Activated naive CD8-positive, alpha-beta T cell treated with anti-CD3 and anti-CD28 coated beads, Interleukin-2, amount 10 ng/mL, durations not matched to agents 7 days and 5 days (primary cell): Measurements from ENCODE around the gene C1D. TPM values are rescaled to one million over a fixed set of nuclear protein-coding genes. Genes with fewer than 3 reads are reported as not detected.
"Not testable (repeated sequence)": the region's sequence is repeated elsewhere in the genome, so short reads cannot be mapped to it uniquely, and the experiment has no call there.

Experiments
- ATAC-seq: fragments of 150-1000 bp; cut with Tn5 transposase; one replicate; pipeline ENCODE4 v1.10.0; 2021; ENCODE audit warnings: low read depth, moderate library complexity
- POLR2A ChIA-PET: fragments of 350-600 bp; sonication (Branson Sonifier 250); formaldehyde crosslinking; loops from one replicate; lab custom pipeline; 2021; ENCODE audit warnings: antibody characterized with exemption; lab: Charles Lee
- DNase-seq: peaks from one replicate; pipeline ENCODE4 v3.0.0; 2021
- H3K27ac Mint-ChIP-seq: one replicate; pipeline ENCODE4 v1.8.0; 2022; ENCODE audit warnings: mild to moderate bottlenecking, mixed read lengths
- H3K27me3 Mint-ChIP-seq: one replicate; pipeline ENCODE4 v1.8.0; 2022; ENCODE audit warnings: mild to moderate bottlenecking, moderate library complexity, mixed read lengths
- H3K36me3 Mint-ChIP-seq: one replicate; pipeline ENCODE4 v1.8.0; 2021; ENCODE audit warnings: mild to moderate bottlenecking, mixed read lengths
- H3K4me1 Mint-ChIP-seq: one replicate; pipeline ENCODE4 v1.8.0; 2021; ENCODE audit warnings: mixed read lengths
- H3K4me3 Mint-ChIP-seq: one replicate; pipeline ENCODE4 v1.8.0; 2022; ENCODE audit warnings: mild to moderate bottlenecking, moderate library complexity, mixed read lengths
- H3K9me3 Mint-ChIP-seq: one replicate; pipeline ENCODE4 v1.8.0; 2021; ENCODE audit warnings: mixed read lengths
- total RNA-seq, 2 experiments: library from RNA; stranded (reverse); gene quantifications; one replicate each; pipeline ENCODE4 v1.2.3, GENCODE V29; 2021

C1D gene
- total RNA-seq, 2 experiments from 2014 or later = 18.4 to 24.9 TPM

GRCh38 chr2:68009526-68009925 lies 53.3 kb downstream of the C1D start:
- no peaks in the 10 kb centered on the region for H3K36me3 Mint-ChIP-seq
- H3K27me3 Mint-ChIP-seq = peaks cover 8% of the 10 kb centered on the region
- no peak overlapping the region for H3K27ac Mint-ChIP-seq
- POLR2A ChIA-PET = interaction anchor here (0.7 kb wide), 1 partner anchor 644 kb away, joined by 4 read pairs; no protein-coding TSS in a partner anchor
- no peak overlapping the region for H3K4me3 Mint-ChIP-seq
- H3K4me1 Mint-ChIP-seq = no peaks in the 10 kb centered on the region
- DNase-seq (no peak), ATAC-seq (no peak)
- H3K9me3 Mint-ChIP-seq = no peaks in the 10 kb centered on the region

- ATAC-seq (no peak), DNase-seq (no peak)
- H3K9me3 Mint-ChIP-seq = peaks cover 3% of the 10 kb centered on the region
- H3K36me3 Mint-ChIP-seq = no peaks in the 10 kb centered on the region
- H3K27ac Mint-ChIP-seq = no peak overlapping the region
- no peaks in the 10 kb centered on the region for H3K4me1 Mint-ChIP-seq
- H3K4me3 Mint-ChIP-seq = no peak overlapping the region
- POLR2A ChIA-PET = no interaction called here
- H3K27me3 Mint-ChIP-seq = peaks cover 14% of the 10 kb centered on the region
Measured at GRCh38 chr2:68000170-68000825, 62.5 kb downstream of the C1D start.

DNA sequence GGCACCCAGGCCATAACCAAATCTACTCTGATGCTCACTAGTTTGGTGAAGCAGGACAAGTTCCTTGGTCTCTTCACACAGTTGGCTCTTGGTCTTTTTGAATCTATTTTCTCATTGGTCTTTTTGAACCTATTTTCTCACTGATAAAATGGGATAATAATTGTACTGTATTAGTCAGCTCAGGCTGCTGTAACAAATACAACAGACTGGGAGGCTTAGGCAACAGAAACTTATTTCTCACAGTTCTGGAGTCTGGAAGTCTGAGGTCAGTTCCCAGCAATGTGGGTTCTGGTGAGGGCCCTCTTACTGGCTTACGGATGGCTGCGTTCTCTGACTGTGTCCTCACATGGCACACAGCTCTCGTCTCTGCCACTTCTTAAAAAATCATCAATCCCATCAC lies 63.5 kb downstream of the C1D start:
- H3K4me1 Mint-ChIP-seq = no peaks in the 10 kb centered on the region
- H3K9me3 Mint-ChIP-seq = peaks cover 3% of the 10 kb centered on the region
- POLR2A ChIA-PET = no interaction called here
- peaks cover 11% of the 10 kb centered on the region for H3K27me3 Mint-ChIP-seq
- no peak for ATAC-seq
- H3K27ac Mint-ChIP-seq = no peak overlapping the region
- DNase-seq = no peak
- H3K4me3 Mint-ChIP-seq = no peak overlapping the region
- H3K36me3 Mint-ChIP-seq = no peaks in the 10 kb centered on the region

GRCh38 chr2:67997903-67998302 lies 64.9 kb downstream of the C1D start:
- no peaks in the 10 kb centered on the region for H3K36me3 Mint-ChIP-seq
- peaks cover 7% of the 10 kb centered on the region for H3K27me3 Mint-ChIP-seq
- no peak for ATAC-seq
- POLR2A ChIA-PET = no interaction called here
- no peaks in the 10 kb centered on the region for H3K4me1 Mint-ChIP-seq
- DNase-seq = no peak
- H3K4me3 Mint-ChIP-seq = no peak overlapping the region
- no peak overlapping the region for H3K27ac Mint-ChIP-seq
- H3K9me3 Mint-ChIP-seq = no peaks in the 10 kb centered on the region

DNA sequence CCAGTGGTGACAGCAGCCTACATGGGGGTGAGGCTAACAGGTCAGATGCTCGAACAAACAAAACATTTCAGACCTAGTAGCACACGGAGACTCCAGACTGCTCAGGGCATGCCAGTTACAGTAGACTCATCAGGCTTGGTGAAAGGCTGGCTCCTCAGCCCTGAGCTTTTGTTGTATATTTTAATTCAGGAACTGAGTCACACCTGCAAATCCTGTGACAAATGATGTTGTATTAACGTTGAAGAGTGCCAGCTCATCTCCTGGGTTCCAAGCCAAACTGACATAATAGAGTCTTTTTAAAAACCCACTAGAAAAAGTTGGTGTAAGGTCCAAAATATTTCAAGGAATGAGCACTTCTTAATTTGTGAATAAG lies 65.3 kb downstream of the C1D start:
- H3K4me1 Mint-ChIP-seq = no peaks in the 10 kb centered on the region
- H3K9me3 Mint-ChIP-seq = no peaks in the 10 kb centered on the region
- no peaks in the 10 kb centered on the region for H3K36me3 Mint-ChIP-seq
- POLR2A ChIA-PET = no interaction called here
- ATAC-seq (no peak), DNase-seq (no peak)
- H3K27me3 Mint-ChIP-seq = peaks cover 5% of the 10 kb centered on the region
- no peak overlapping the region for H3K4me3 Mint-ChIP-seq
- H3K27ac Mint-ChIP-seq = no peak overlapping the region

DNA sequence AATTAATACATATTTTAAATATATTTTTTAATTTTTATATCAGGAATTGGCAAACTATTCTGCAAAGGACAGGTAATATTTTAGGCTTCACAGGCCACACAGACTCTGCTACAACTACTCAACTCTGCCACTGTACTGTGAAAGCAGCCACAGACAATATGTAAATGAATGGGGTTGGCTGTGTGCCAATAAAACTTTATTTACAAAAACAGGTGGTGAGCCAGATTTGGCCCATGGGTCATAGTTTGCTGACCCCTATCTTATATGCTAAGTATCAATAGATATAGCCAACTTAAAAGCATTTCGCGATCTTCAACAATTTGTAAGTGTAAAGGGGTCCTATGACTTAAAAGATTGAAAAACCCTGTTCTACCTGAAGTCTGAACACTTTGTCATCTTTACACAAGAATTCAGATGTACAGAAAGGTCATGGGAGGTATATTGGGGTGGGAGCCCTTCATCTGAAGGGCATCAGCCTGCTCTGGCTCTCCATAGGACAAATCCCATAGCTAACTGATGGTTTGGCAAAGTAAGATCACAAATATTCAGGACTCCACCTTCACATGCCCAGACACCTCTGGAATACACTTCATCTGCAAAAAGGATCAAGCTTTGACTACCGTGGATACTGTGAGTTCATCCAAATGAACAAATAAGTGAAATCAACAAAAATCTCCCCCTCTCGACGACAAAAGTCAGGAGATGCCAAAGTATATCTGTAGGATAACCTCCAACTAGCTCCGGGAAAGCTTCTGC lies 65.9 kb downstream of the C1D start:
- POLR2A ChIA-PET = no interaction called here
- ATAC-seq (no peak), DNase-seq (no peak)
- H3K4me1 Mint-ChIP-seq = no peaks in the 10 kb centered on the region
- no peak overlapping the region for H3K4me3 Mint-ChIP-seq
- peaks cover 4% of the 10 kb centered on the region for H3K27me3 Mint-ChIP-seq
- H3K9me3 Mint-ChIP-seq = no peaks in the 10 kb centered on the region
- no peaks in the 10 kb centered on the region for H3K36me3 Mint-ChIP-seq
- no peak overlapping the region for H3K27ac Mint-ChIP-seq

- ATAC-seq (no peak), DNase-seq (no peak)
- Mint-ChIP-seq H3K36me3 (no peaks in the 10 kb centered on the region), H3K4me1 (no peaks in the 10 kb centered on the region), H3K27me3 (peaks cover 3% of the 10 kb centered on the region), H3K9me3 (no peaks in the 10 kb centered on the region), H3K27ac (no peak overlapping the region), H3K4me3 (no peak overlapping the region)
- POLR2A ChIA-PET = no interaction called here
Measured at GRCh38 chr2:67994716-67995115, 68.1 kb downstream of the C1D start.

DNA sequence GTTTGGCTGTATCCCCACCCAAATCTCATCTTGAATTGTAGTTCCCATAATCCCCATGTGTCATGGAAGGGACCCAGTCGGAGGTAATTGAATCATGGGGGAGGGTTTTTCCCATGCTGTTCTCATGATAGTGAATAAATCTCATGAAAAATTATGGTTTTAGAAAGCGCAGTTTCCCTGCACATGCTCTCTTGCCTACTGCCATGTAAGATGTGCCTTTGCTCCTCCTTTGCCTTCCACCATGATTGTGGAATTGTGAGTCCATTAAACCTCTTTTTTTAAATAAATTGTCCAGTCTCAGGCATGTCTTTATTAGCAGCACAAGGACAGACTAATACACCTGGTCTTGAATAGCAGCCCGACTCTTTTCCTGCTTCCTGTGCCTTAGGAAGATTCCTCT lies 68.7 kb downstream of the C1D start:
- H3K36me3 Mint-ChIP-seq, DNase-seq, H3K9me3 Mint-ChIP-seq, H3K27ac Mint-ChIP-seq, H3K4me1 Mint-ChIP-seq, H3K27me3 Mint-ChIP-seq, H3K4me3 Mint-ChIP-seq, ATAC-seq, POLR2A ChIA-PET: not testable (repeated sequence)

DNA sequence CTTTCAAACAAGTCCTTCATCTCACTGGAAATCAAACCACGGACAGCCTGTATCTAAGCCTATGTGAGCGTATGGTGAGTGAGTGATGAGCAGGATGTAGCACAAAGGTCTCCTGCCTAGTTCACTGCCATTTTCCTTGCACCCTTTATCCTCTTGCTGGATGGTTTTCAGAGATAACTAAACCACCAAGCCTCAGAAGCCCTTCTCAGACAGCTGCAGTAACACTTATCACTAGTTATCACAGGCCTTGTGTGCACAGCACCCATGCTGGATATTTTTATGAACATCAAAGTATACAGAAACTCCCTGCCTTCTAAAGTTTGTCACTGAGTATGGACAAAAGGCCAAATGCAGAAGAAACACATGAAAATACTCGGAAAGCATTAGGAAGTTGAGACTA lies 69.5 kb downstream of the C1D start:
- Mint-ChIP-seq H3K4me1 (no peaks in the 10 kb centered on the region), H3K36me3 (no peaks in the 10 kb centered on the region), H3K4me3 (no peak overlapping the region), H3K27ac (no peak overlapping the region), H3K9me3 (no peaks in the 10 kb centered on the region), H3K27me3 (peaks cover 6% of the 10 kb centered on the region)
- ATAC-seq (no peak), DNase-seq (no peak)
- POLR2A ChIA-PET = no interaction called here

- H3K27me3 Mint-ChIP-seq = peaks cover 6% of the 10 kb centered on the region
- DNase-seq = no peak
- no peak overlapping the region for H3K27ac Mint-ChIP-seq
- POLR2A ChIA-PET = no interaction called here
- no peaks in the 10 kb centered on the region for H3K36me3 Mint-ChIP-seq
- H3K4me3 Mint-ChIP-seq = no peak overlapping the region
- no peaks in the 10 kb centered on the region for H3K9me3 Mint-ChIP-seq
- H3K4me1 Mint-ChIP-seq = no peaks in the 10 kb centered on the region
- no peak for ATAC-seq
Measured at GRCh38 chr2:67991456-67991855, 71.3 kb downstream of the C1D start.

Other genes starting within 250 kb of the C1D start
- gene PNO1, start 94.9 kb upstream of the C1D start, total RNA-seq = 1 to 10 TPM; 8.5 to 9.2 TPM
- gene PPP3R1, start 189.5 kb upstream of the C1D start, total RNA-seq = 10 to 100 TPM; 65.4 to 66.0 TPM